Breast epithelium (tissue), 3 donors: ENCODE measurements around the gene ZBED4.

ENCODE experiments used
- CTCF ChIP-seq, 3 donors: fragments of 450-650 bp; IDR thresholded peaks; one replicate each; pipeline ENCODE4 v1.5.1; 2016 to 2017; ENCODE audit warnings: antibody characterized with exemption in 3 of 3, mild to moderate bottlenecking in 3 of 3, moderate library complexity in 3 of 3
- POLR2A ChIP-seq: fragments of 450-650 bp; IDR thresholded peaks from one replicate; pipeline ENCODE4 v1.6.1; 2016; ENCODE audit warnings: antibody characterized with exemption, mild to moderate bottlenecking, moderate library complexity
- POLR2AphosphoS5 ChIP-seq, 3 donors: sonication (generic); formaldehyde crosslinking; IDR thresholded peaks; one replicate each; pipeline ENCODE4 v1.6.1; 2017; ENCODE audit warnings: antibody characterized with exemption in 3 of 3

DNA sequence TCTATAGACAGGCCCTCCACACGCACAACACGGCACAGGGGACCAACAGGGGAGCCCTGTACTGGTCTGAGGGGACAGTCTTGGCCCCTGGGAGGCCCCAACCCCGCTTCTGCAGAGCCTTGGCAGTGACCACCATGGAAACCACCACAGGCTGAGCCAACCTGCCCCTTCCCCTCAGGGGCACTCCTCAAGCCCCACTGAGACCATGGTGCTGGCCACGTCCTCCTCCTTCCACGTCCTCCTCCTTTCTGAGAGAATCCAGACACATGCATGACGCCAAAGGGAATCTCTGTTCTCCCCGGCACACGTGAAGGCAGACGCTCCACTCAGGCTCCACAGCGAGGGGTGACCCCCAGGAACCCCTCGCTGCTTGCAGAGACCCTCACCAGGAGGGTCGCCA lies 28.7 kb upstream of the ZBED4 start:
- TF ChIP-seq POLR2AphosphoS5 (IDR thresholded peaks at IDR 0.05) (no peak), CTCF (IDR thresholded peaks at IDR 0.05) (no peak), POLR2A (no peak)
